Small intestine (tissue), 16 donors: Measurements from ENCODE around the gene TTL. TPM values are rescaled to one million over a fixed set of nuclear protein-coding genes. Genes with fewer than 3 reads are reported as not detected.
"Not testable (repeated sequence)": the region's sequence is repeated elsewhere in the genome, so short reads cannot be mapped to it uniquely, and the experiment has no call there.

Source experiments
- DNase-seq, 2 donors: peaks; one replicate each; pipeline versions ENCODE4 v3.0.0 to v3.0.0-alpha.2; 2013
- FAIRE-seq: peaks from 2 replicates; lab custom pipeline; 2012; peaks lifted over from hg19 to GRCh38; lab: Jason Lieb, UNC
- H3K27ac ChIP-seq, 3 donors: one replicate each; pipeline ENCODE4 v1.5.1; 2013; ENCODE audit warnings: low read length in 2 of 3, mild to moderate bottlenecking in 2 of 3, control low read depth in 1 of 3, inconsistent platforms in 1 of 3, low read depth in 1 of 3, moderate library complexity in 1 of 3
- H3K27me3 ChIP-seq, 3 donors: one replicate each; pipeline ENCODE4 v1.6.1; 2013; ENCODE audit warnings: low read length in 3 of 3, inconsistent platforms in 1 of 3; ENCODE audit not compliant: control insufficient read depth in 3 of 3, insufficient read depth in 3 of 3
- H3K36me3 ChIP-seq, 3 donors: one replicate each; pipeline ENCODE4 v1.6.1; 2013; ENCODE audit warnings: low read length in 3 of 3, inconsistent platforms in 1 of 3, low read depth in 1 of 3, mild to moderate bottlenecking in 1 of 3, moderate library complexity in 1 of 3; ENCODE audit not compliant: control insufficient read depth in 3 of 3, insufficient read depth in 2 of 3
- H3K4me1 ChIP-seq, 3 donors: one replicate each; pipeline ENCODE4 v1.6.1; 2013; ENCODE audit warnings: low read length in 2 of 3, inconsistent platforms in 1 of 3, low read depth in 1 of 3, mild to moderate bottlenecking in 1 of 3, moderate library complexity in 1 of 3; ENCODE audit not compliant: control insufficient read depth in 3 of 3, insufficient read depth in 2 of 3
- H3K4me3 ChIP-seq, 3 donors: one replicate each; pipeline ENCODE4 v1.5.1; 2013; ENCODE audit warnings: low read length in 3 of 3, control low read depth in 1 of 3, inconsistent platforms in 1 of 3, low read depth in 1 of 3, mild to moderate bottlenecking in 1 of 3, moderate library complexity in 1 of 3
- H3K9me3 ChIP-seq, 2 donors: one replicate each; pipeline ENCODE4 v1.6.1; 2013; ENCODE audit warnings: low read depth in 1 of 2, low read length in 1 of 2; ENCODE audit not compliant: control insufficient read depth in 2 of 2, insufficient read depth in 1 of 2
- WGBS, 3 donors: extraction: QIAGEN DNeasy Blood & Tissue Kit; methylation state at CpG; one replicate each; pipeline ENCODE4 v1.1.7; 2013; 5-methylcytosine and 5-hydroxymethylcytosine counted together
- long read RNA-seq, 10 donors: transcript quantifications; one replicate each; lab custom pipeline, GENCODE V29; 2026
- polyA plus RNA-seq, 4 donors: library from polyadenylated mRNA; stranded (reverse) in 3 of 4; unstranded in 1 of 4; fragments of 200-250 nt in 3 of 4; fragments of 120-200 nt in 1 of 4; gene quantifications; one replicate each; pipeline versions ENCODE4 v1.2.1 to v1.2.3, GENCODE V29; 2013
- donor health status: healthy with polysubstance abuse.
- donor health status: control.
- donor health status: control.
- donor health status: Bipolar disorder and iron deficiency.
- donor health status: healthy.

The TTL gene
- 10 to 100 TPM in 1 of 4 donors, 1 to 10 TPM in 3; 3.6 to 10.6 (median 7.1) TPM for polyA plus RNA-seq
- long read RNA-seq, donor 1, result 0 reads
- long read RNA-seq, donor 2, full-length matches to known transcripts, result 2 of 2 reads
- long read RNA-seq, donor 2, partial matches to known transcripts, result 0 of 2 reads
- long read RNA-seq, donor 2, other reads (novel, unspliced or antisense), result 0 of 2 reads
- long read RNA-seq, donor 3, partial matches to known transcripts, result 0 of 1 reads
- long read RNA-seq, donor 3, other reads (novel, unspliced or antisense), result 0 of 1 reads
- long read RNA-seq, donor 4, result 0 reads
- long read RNA-seq, donor 5, result 0 reads
- long read RNA-seq, donor 6, result 0 reads
- long read RNA-seq, donor 7, result 0 reads
- long read RNA-seq, donor 8, result 0 reads
- long read RNA-seq, donor 9, result 0 reads
- long read RNA-seq, donor 10, full-length matches to known transcripts, result 7 of 7 reads
- long read RNA-seq, donor 10, partial matches to known transcripts, result 0 of 7 reads
- long read RNA-seq, donor 10, other reads (novel, unspliced or antisense), result 0 of 7 reads

DNA sequence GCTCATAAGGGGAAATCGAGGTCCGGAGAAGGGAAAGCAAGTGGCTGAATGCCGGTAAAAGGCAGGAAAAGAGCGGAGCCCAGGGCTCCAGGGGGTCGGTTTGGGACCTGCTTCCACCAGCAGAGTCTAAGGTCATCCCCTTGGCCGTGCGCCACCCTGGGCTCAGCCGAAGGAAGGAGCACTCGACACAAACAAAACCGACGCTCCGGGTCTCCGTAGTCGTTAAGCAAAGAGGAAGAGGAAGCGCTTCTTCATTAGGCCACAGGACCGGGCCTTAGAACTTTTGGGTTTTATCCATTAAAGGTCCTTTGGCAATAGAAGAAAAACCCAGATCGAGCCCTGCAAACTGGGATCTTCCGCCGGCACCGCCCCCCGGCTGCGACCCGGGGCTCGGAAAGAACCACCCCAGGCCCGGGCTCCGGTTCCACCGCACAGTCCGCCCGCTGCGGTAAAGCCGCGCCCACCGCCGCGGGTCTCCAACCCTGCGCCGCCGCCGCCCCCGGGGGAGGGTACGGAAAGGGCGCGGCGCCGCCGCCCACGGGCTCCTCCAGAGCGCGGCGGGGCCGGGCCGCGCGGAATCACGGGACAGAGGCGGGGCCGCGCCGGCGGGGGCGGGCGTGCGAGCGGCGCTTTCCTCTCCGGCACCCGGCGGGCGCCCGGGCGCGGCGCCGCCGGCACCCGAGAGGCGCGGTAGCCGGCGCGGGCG is at the start of gene TTL:
TSS of gene TTL (plus strand) at position 629 of the 706 bp plus-strand sequence. CDS start 189 bp downstream, outside the sequence.
- WGBS, 3 donors, result 0 to 1% (median 0%) methylated on average over 44 to 82 of the region's 82 CpGs
- H3K27me3 ChIP-seq, result no peaks in the 10 kb centered on the region
- peak within 1 kb of the TSS; percentile 59 to 95 (median 83) for H3K4me3 ChIP-seq
- no peaks in the 10 kb centered on the region for H3K9me3 ChIP-seq
- peak; percentile 74 to 91 for DNase-seq
- FAIRE-seq, result no peak
- H3K36me3 ChIP-seq, result no peaks in the 10 kb centered on the region
- H3K4me1 ChIP-seq, result peaks cover 0 to 9% (median 8%) of the 10 kb centered on the region in 3 donors
- peak within 1 kb of the TSS; percentile 85 to 91 (median 89) for H3K27ac ChIP-seq

DNA sequence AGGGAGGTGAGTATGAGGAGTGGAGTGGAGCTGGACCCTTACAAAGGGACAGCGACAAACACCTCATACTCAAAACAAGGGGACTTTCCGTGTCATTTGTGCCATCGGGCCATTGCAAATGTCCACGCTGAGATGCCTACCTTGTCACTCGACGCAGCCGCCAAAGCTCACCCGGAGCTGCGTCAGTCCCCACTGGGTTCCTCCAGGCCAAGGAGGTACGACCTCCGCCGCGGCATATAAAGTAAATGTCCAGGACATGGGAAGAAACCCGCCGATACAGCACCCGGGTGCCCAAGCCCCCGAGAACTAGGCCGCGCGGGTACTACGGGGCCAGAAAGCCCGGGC is 49.6 kb upstream of the TTL start:
- H3K4me1 ChIP-seq, DNase-seq, H3K27me3 ChIP-seq, FAIRE-seq, H3K36me3 ChIP-seq, H3K4me3 ChIP-seq, H3K9me3 ChIP-seq: not testable (repeated sequence)
- peak overlapping the region in 1 of 3 donors; percentile 8 for H3K27ac ChIP-seq
- 44 to 94% (median 62%) methylated on average over 12 to 22 of the region's 22 CpGs for WGBS, 3 donors

DNA sequence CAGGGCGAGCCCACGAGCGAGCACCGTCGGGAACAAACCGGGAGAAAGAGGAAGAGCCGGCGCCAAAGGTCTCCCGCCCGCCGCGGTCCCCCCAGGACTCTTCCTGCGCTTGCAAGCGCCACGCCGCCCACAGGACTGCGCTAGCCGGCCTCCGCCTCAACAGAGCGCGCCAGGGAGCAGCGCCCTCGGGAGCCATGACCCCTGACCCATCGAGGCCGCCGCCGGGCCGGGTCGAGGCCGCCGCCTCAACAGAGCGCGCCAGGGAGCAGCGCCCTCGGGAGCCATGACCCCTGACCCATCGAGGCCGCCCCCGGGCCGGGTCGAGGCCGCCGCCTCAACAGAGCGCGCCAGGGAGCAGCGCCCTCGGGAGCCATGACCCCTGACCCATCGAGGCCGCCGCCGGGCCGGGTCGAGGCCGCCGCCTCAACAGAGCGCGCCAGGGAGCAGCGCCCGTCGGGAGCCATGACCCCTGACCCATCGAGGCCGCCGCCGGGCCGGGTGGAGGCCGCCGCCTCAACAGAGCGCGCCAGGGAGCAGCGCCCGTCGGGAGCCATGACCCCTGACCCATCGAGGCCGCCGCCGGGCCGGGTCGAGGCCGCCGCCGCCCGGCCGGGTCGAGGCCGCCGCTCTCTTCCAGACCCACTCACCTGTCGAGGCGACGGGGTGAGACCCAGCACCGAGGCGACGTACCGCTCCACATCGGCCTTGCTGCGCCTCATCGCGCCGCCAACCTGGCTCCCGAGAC is 49.0 kb upstream of the TTL start:
- peak in 1 of 2 donors; percentile 44 for DNase-seq
- WGBS, 3 donors, result 4 to 64% (median 61%) methylated on average over 66 to 97 of the region's 98 CpGs

DNA sequence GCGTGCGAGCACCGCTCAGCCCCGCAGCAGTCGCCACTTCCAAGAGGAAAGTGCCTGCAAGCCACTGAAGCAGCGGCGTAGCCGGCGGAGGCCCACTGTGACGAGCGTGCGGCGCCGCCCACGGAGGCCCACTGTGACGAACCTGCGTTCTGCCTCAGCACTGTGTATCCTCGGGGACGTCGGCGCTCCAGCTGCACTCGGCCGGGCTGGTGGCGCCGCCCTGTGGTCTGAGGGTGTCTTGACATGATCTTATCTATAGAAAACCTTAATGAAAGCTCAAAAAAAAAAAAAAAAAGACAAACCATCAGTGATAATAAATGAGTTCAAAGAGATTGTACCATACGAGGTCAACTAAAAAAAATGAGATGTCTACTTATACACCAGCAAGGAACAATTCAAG is 48.5 kb upstream of the TTL start, which contains the start of gene RGPD8:
TSS of gene RGPD8 (minus strand) at position 166 of the 400 bp plus-strand sequence. CDS start 192 bp downstream, outside the sequence.
- FAIRE-seq, result peak; percentile 98
- peak within 1 kb of the TSS in 2 of 3 donors; percentile 35 to 50 for H3K4me3 ChIP-seq

More for the DNA sequence above, 49.0 kb upstream of the TTL start:
- FAIRE-seq, H3K36me3 ChIP-seq, H3K27me3 ChIP-seq, H3K9me3 ChIP-seq, H3K4me1 ChIP-seq: not testable (repeated sequence)
- H3K27ac ChIP-seq, result peak overlapping the region in 1 of 3 donors; percentile 80
- H3K4me3 ChIP-seq, result peak overlapping the region in 2 of 3 donors; percentile 35 to 50

DNA sequence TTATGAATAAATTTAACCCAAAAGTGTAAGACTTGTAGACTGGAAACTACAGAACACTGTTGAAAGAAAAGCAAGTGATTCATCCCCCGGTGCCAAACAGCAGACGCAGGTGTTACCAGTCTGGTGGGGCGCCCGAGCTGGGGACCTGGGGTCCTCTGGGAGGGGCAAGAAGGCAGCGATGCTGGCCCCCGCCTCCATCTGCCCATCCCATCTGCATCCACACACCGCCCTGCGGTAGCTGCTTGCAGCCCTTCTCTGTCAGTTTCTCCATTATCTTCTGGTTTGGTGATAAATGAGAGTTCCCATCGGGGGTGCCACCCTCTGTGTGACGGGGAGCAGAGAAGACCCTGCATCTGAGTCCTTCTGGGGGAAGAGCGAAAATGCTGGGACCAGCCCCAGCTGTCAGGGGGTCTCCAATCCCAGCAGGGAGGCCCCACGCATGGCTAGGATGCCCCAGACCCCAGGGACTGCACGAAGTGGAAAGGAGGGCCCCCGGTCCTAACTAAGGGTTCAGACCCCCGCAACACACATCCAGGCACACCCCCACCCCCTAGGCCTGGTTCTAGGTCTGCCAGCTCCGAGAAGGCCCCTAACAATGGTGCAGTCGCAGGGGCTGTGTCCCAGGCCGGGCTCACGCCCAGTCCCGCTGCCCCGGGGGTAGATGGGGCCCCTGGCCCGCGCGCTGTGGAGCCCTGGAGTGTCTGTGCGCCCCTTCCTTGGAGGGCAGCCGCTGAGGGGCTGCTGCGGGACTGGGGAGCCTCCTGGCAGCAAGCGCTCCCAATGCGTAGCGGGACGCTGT is 47.8 kb upstream of the TTL start:
- no peaks in the 10 kb centered on the region for H3K4me1 ChIP-seq
- FAIRE-seq (no peak), DNase-seq (no peak)
- H3K27ac ChIP-seq, result no peak overlapping the region
- H3K36me3 ChIP-seq, result no peaks in the 10 kb centered on the region
- H3K27me3 ChIP-seq, result no peaks in the 10 kb centered on the region
- WGBS, 3 donors, result 72 to 76% (median 74%) methylated on average over 27 to 31 of the region's 31 CpGs
- no peaks in the 10 kb centered on the region for H3K9me3 ChIP-seq
- H3K4me3 ChIP-seq, result no peak overlapping the region

More for the DNA sequence above, 48.5 kb upstream of the TTL start, which contains the start of gene RGPD8:
- not testable (repeated sequence) for H3K36me3 ChIP-seq, H3K27me3 ChIP-seq, H3K4me1 ChIP-seq, H3K9me3 ChIP-seq
- 0% methylated on average over 9 to 17 of the region's 26 CpGs for WGBS, 3 donors
- H3K27ac ChIP-seq, result peak within 1 kb of the TSS in 1 of 3 donors; percentile 80
- peak; percentile 83 to 92 for DNase-seq

DNA sequence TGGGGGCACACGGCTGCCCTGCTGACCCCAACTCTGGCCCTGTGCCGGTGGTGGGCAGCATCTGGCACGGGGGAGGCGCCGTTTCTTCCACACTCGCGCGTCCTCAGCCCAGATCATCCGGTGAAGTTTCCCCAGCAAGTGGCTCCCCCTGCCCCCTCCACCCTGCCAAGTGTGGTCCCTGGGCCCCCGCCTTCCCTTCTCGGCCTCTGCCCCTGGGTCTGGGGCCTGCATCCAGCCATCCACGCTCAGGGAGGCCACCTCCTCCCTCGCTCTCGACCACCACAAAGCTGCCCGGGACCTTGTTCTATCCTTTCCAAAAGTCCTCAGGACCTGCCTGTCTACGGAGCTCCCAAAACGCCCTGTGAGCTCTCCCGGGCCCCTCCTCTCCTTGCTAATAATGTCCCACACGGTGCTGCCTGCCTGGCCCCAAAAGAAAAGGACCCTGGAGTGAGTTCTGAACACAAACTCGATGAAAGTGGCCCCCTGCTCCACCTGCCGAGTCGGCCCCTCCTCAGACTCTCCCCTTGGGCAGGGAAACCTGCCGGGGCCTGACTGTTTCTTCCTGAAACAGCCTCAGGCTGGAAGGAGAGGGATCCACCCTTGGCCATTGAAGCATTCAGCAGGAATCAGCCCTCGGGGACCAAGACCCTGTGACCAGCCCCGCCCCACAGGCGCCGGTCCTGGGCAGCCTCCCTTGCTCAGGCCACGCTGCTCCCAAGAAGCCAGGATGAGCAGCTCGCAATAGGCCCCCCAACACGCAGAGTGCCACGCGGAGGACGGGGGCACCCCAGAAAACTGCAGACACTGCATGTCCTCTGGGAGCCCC is 46.9 kb upstream of the TTL start:
- not testable (repeated sequence) for H3K9me3 ChIP-seq, H3K27ac ChIP-seq, FAIRE-seq, H3K4me1 ChIP-seq, DNase-seq, H3K36me3 ChIP-seq, H3K4me3 ChIP-seq, H3K27me3 ChIP-seq
- WGBS, 3 donors, result 76 to 84% (median 76%) methylated on average over 28 to 33 of the region's 33 CpGs

DNA sequence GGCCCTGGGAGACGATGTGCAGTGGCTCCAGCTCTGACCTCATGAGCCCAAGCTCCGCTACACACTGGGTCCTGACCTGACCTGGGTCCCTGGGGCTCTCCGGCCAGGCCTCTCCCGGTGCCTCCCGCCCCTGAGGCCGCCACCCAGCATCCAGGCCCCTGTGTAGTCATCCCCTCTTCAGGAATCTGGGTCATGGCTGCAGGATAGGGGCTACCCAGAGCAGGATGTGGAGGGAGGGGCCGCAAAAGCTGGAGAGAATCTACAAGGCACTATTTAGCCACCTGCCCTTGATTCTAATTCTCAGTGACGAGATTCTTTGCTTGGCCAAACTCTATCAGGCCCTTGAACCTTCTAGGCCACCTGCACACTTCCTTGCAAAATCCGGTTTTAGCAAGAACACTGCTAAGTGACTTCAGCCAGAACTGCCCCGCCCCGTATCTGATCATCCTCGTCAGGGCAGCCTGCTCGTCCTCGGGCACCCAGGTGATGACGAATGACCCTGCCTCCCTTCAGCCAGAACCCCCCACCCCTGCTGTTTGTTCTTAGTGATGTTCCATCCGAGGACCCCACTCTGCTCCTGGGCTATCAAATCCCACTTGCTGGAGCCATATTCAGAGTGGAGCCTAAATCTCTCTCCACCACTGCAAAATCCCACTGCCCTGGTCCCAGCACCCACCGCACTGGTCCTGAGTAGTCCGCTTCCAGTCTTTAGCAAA is 46.1 kb upstream of the TTL start:
- not testable (repeated sequence) for H3K27ac ChIP-seq, FAIRE-seq, H3K4me1 ChIP-seq, H3K27me3 ChIP-seq, DNase-seq, H3K9me3 ChIP-seq, H3K36me3 ChIP-seq, H3K4me3 ChIP-seq
- WGBS, 3 donors, result 67 to 84% (median 69%) methylated on average over 17 to 18 of the region's 18 CpGs
